ENCODE data around the gene PSAT1. TPM values are rescaled to one million over a fixed set of nuclear protein-coding genes. Genes with fewer than 3 reads are reported as not detected.

Gene PSAT1
- total RNA-seq, 1 donor from 2014 or later: 357 TPM

GRCh38 chr9:78272307-78272706, 24.6 kb upstream of the PSAT1 start:
- Histone ChIP-seq H3K4me1 (no peaks in the 10 kb centered on the region), H3K9me3 (ENCODE audit: low read depth) (no peaks in the 10 kb centered on the region), H4K20me1 (ENCODE audit: low read depth) (no peaks in the 10 kb centered on the region), H3K27me3 (no peaks in the 10 kb centered on the region), H3F3A (ENCODE audit: low read depth) (peaks cover 8% of the 10 kb centered on the region), H2AFZ (replicated peaks) (no peak overlapping the region), H3K36me3 (peaks cover 16% of the 10 kb centered on the region), H3K27ac (no peak overlapping the region), H3K4me3 (no peak overlapping the region), H3K4me2 (no peak overlapping the region), H3K79me2 (ENCODE audit: low read depth) (no peaks in the 10 kb centered on the region), H3K9ac (no peak overlapping the region)
- no peak overlapping the region for H3K4me3 Mint-ChIP-seq
- H3K36me3 Mint-ChIP-seq: peaks cover 31% of the 10 kb centered on the region
- no peaks in the 10 kb centered on the region for H3K9me3 Mint-ChIP-seq
- no peak overlapping the region for H3K27ac Mint-ChIP-seq
- no peaks in the 10 kb centered on the region for H3K27me3 Mint-ChIP-seq (ENCODE audit: insufficient read depth, low read depth)
- TF ChIP-seq EZH2phosphoT487 (IDR thresholded peaks at IDR 0.05) (no peak), EZH2 (IDR thresholded peaks at IDR 0.05) (no peak), CTCF (IDR thresholded peaks at IDR 0.05) (no peak)
- H3K4me1 Mint-ChIP-seq: no peaks in the 10 kb centered on the region
- no peak for DNase-seq (ENCODE audit: low spot score)

GRCh38 chr9:78273761-78274160, 23.2 kb upstream of the PSAT1 start:
- Histone ChIP-seq H3K9ac (no peak overlapping the region), H3K4me3 (no peak overlapping the region), H3K4me1 (no peaks in the 10 kb centered on the region), H3K4me2 (no peak overlapping the region), H3K27me3 (no peaks in the 10 kb centered on the region), H3K79me2 (ENCODE audit: low read depth) (no peaks in the 10 kb centered on the region), H3K36me3 (peaks cover 11% of the 10 kb centered on the region), H2AFZ (replicated peaks) (no peak overlapping the region), H4K20me1 (ENCODE audit: low read depth) (no peaks in the 10 kb centered on the region), H3F3A (ENCODE audit: low read depth) (peaks cover 8% of the 10 kb centered on the region), H3K27ac (no peak overlapping the region), H3K9me3 (ENCODE audit: low read depth) (no peaks in the 10 kb centered on the region)
- Mint-ChIP-seq H3K4me1 (no peaks in the 10 kb centered on the region), H3K9me3 (no peaks in the 10 kb centered on the region), H3K27me3 (ENCODE audit: insufficient read depth, low read depth) (no peaks in the 10 kb centered on the region), H3K4me3 (no peak overlapping the region), H3K27ac (no peak overlapping the region), H3K36me3 (peaks cover 22% of the 10 kb centered on the region)
- no peak for DNase-seq (ENCODE audit: low spot score)
- TF ChIP-seq EZH2phosphoT487 (IDR thresholded peaks at IDR 0.05) (no peak), EZH2 (IDR thresholded peaks at IDR 0.05) (no peak), CTCF (IDR thresholded peaks at IDR 0.05) (no peak)

- Mint-ChIP-seq H3K4me3 (no peak overlapping the region), H3K4me1 (no peaks in the 10 kb centered on the region), H3K36me3 (peaks cover 4% of the 10 kb centered on the region), H3K27ac (no peak overlapping the region), H3K9me3 (peaks cover 3% of the 10 kb centered on the region), H3K27me3 (ENCODE audit: insufficient read depth, low read depth) (peaks cover 2% of the 10 kb centered on the region)
- TF ChIP-seq CTCF (IDR thresholded peaks at IDR 0.05): no peak
- Histone ChIP-seq H3K27me3 (no peaks in the 10 kb centered on the region), H4K20me1 (ENCODE audit: low read depth) (no peaks in the 10 kb centered on the region), H3K9me3 (ENCODE audit: low read depth) (no peaks in the 10 kb centered on the region), H2AFZ (replicated peaks) (no peak overlapping the region), H3K4me1 (no peaks in the 10 kb centered on the region), H3K79me2 (ENCODE audit: low read depth) (no peaks in the 10 kb centered on the region), H3F3A (ENCODE audit: low read depth) (peaks cover 3% of the 10 kb centered on the region), H3K4me3 (no peak overlapping the region), H3K27ac (no peak overlapping the region), H3K36me3 (no peaks in the 10 kb centered on the region), H3K9ac (no peak overlapping the region), H3K4me2 (no peak overlapping the region)
- no peak for DNase-seq (ENCODE audit: low spot score)
Observed at GRCh38 chr9:78278177-78278777, 18.6 kb upstream of the PSAT1 start.
